Measurements from ENCODE around the gene CYTH1. TPM values are rescaled to one million over a fixed set of nuclear protein-coding genes. Genes with fewer than 3 reads are reported as not detected.

Gene CYTH1
- total RNA-seq, 1 experiment from 2014 or later: 46.7 TPM

DNA sequence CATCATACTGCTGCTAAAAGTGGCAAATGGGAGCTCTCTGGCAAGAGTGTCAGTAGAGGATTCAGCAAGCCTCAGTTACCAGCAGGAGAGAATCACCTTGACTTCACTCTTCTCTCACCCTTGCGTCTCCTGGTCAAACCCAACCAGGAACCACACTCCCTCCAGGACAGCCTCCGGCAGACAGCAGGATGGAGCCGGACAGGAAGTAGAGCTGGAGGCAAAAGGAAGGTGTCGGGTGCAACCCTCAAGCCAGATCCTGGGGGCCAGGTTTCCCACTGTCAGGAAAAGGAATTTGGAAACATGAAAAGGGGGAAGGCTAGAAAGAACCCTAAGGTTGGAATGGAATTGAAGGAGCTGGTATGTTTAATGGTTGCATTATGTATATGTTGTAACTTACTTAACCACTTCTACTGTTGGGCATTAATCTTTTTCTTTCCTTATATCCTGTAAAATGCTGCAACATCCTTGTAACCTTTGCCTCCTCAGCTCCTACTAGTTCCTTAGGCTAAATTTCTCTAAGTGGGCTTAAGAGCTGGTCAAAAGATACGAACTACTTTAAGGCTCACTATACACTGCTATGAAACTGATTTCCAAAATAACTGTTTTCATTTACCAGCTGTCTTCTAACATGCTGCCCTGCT is 40.3 kb downstream of the CYTH1 start:
- Histone ChIP-seq H3K27ac (ENCODE audit: low read length) (no peak overlapping the region), H3K9me3 (ENCODE audit: control insufficient read depth, insufficient read depth, low read depth, low read length) (no peaks in the 10 kb centered on the region), H3K36me3 (ENCODE audit: control insufficient read depth, insufficient read depth, low read length) (no peaks in the 10 kb centered on the region), H3K27me3 (ENCODE audit: control insufficient read depth, insufficient read depth, low read length) (no peaks in the 10 kb centered on the region), H3K4me1 (ENCODE audit: control insufficient read depth, insufficient read depth, low read length) (peaks cover 24% of the 10 kb centered on the region), H3K4me3 (ENCODE audit: low read depth in 2 of 2, low read length in 2 of 2) (no peak overlapping the region)
- ChIA-PET CTCF (no interaction called here), POLR2A (no interaction called here)
- ATAC-seq (no peak), DNase-seq (ENCODE audit: low read depth, low spot score) (no peak)
- TF ChIP-seq, protein P1, sequence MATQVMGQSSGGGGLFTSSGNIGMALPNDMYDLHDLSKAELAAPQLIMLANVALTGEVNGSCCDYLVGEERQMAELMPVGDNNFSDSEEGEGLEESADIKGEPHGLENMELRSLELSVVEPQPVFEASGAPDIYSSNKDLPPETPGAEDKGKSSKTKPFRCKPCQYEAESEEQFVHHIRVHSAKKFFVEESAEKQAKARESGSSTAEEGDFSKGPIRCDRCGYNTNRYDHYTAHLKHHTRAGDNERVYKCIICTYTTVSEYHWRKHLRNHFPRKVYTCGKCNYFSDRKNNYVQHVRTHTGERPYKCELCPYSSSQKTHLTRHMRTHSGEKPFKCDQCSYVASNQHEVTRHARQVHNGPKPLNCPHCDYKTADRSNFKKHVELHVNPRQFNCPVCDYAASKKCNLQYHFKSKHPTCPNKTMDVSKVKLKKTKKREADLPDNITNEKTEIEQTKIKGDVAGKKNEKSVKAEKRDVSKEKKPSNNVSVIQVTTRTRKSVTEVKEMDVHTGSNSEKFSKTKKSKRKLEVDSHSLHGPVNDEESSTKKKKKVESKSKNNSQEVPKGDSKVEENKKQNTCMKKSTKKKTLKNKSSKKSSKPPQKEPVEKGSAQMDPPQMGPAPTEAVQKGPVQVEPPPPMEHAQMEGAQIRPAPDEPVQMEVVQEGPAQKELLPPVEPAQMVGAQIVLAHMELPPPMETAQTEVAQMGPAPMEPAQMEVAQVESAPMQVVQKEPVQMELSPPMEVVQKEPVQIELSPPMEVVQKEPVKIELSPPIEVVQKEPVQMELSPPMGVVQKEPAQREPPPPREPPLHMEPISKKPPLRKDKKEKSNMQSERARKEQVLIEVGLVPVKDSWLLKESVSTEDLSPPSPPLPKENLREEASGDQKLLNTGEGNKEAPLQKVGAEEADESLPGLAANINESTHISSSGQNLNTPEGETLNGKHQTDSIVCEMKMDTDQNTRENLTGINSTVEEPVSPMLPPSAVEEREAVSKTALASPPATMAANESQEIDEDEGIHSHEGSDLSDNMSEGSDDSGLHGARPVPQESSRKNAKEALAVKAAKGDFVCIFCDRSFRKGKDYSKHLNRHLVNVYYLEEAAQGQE (IDR thresholded peaks at IDR 0.05; ENCODE audit: insufficient read depth in 1 of 2, low read depth in 2 of 2, low read length in 1 of 2): no peak
- TF ChIP-seq, protein P2, sequence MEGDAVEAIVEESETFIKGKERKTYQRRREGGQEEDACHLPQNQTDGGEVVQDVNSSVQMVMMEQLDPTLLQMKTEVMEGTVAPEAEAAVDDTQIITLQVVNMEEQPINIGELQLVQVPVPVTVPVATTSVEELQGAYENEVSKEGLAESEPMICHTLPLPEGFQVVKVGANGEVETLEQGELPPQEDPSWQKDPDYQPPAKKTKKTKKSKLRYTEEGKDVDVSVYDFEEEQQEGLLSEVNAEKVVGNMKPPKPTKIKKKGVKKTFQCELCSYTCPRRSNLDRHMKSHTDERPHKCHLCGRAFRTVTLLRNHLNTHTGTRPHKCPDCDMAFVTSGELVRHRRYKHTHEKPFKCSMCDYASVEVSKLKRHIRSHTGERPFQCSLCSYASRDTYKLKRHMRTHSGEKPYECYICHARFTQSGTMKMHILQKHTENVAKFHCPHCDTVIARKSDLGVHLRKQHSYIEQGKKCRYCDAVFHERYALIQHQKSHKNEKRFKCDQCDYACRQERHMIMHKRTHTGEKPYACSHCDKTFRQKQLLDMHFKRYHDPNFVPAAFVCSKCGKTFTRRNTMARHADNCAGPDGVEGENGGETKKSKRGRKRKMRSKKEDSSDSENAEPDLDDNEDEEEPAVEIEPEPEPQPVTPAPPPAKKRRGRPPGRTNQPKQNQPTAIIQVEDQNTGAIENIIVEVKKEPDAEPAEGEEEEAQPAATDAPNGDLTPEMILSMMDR (IDR thresholded peaks at IDR 0.05): no peak
- TF ChIP-seq POLR2AphosphoS5 (IDR thresholded peaks at IDR 0.05; ENCODE audit: low read depth, low read length): no peak
- in situ Hi-C loops (cut with HindIII; ENCODE audit: low pct_unique_long_range_greater_than_20kb, low sequenced_read_pairs) (no loop called here), intact Hi-C loops (cut with micrococcal nuclease; ENCODE audit: unreplicated experiment) (no loop called here)
- BruUV-seq (replicated peaks): no TSS peak

DNA sequence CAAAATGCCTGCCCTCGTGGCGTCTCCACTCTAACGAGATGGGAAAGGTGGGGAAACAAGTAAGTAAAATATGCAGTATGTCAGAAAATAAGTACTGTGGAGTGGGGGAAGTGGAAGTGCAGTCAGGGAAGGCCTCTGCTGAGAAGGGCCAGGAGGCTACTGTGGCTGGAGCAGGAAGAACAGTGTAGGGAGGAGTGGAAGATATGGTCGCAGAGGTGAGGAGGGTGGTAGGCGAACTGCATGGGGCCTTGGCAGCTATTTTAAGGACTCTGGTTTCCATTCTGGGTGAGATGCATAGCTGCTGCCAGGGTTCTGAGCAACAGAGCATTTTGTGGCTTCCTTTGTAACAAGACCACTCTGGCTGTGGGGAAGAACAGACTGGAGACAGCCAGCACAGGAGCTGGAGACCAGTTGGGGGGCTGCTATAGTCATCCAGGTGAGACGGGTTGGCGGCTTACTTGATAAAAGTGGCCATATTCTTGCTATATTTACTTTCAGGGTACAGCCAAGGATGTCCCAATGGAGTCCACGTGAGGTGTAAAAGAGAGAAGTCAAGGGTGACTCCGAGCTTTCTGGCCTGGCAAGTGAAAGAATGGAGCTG is 42.6 kb downstream of the CYTH1 start:
- no peak overlapping the region for H3K4me3 ChIP-seq (ENCODE audit: low read depth in 2 of 2, low read length in 2 of 2)
- ATAC-seq (no peak), DNase-seq (ENCODE audit: low read depth, low spot score) (no peak)
- in situ Hi-C loops (cut with HindIII; ENCODE audit: low pct_unique_long_range_greater_than_20kb, low sequenced_read_pairs): no loop called here
- POLR2A ChIA-PET: no interaction called here
- intact Hi-C loops (cut with micrococcal nuclease; ENCODE audit: unreplicated experiment): no loop called here
- H3K36me3 ChIP-seq (ENCODE audit: control insufficient read depth, insufficient read depth, low read length): no peaks in the 10 kb centered on the region
- TF ChIP-seq TCF7L2 (IDR thresholded peaks at IDR 0.05; ENCODE audit: low read depth, low read length) (no peak), SIN3A (IDR thresholded peaks at IDR 0.05; ENCODE audit: borderline replicate concordance, insufficient read depth, low read depth, low read length) (no peak), POLR2AphosphoS5 (IDR thresholded peaks at IDR 0.05; ENCODE audit: low read depth, low read length) (no peak)
- TF ChIP-seq, protein P2 (IDR thresholded peaks at IDR 0.05): no peak
- TF ChIP-seq, protein P1 (IDR thresholded peaks at IDR 0.05; ENCODE audit: insufficient read depth in 1 of 2, low read depth in 2 of 2, low read length in 1 of 2): no peak
- BruUV-seq (replicated peaks): no TSS peak
- no peaks in the 10 kb centered on the region for H3K9me3 ChIP-seq (ENCODE audit: control insufficient read depth, insufficient read depth, low read depth, low read length)
- no peak overlapping the region for H3K27ac ChIP-seq (ENCODE audit: low read length)
- CTCF ChIA-PET: interaction anchor here (0.8 to 1.0 kb wide), 2 partner anchors 242 to 604 kb away, joined by 3 to 4 read pairs; no protein-coding TSS in a partner anchor
- no peaks in the 10 kb centered on the region for H3K27me3 ChIP-seq (ENCODE audit: control insufficient read depth, insufficient read depth, low read length)
- peaks cover 33% of the 10 kb centered on the region for H3K4me1 ChIP-seq (ENCODE audit: control insufficient read depth, insufficient read depth, low read length)
